ENCODE measurements around the gene ITGB2.

- TF ChIP-seq CTCF (conservative IDR thresholded peaks at IDR 0.05; ENCODE audit: low read depth, low read length) (no peak), EZH2phosphoT487 (IDR thresholded peaks at IDR 0.05; ENCODE audit: borderline replicate concordance, low read length) (no peak)
Measured at GRCh38 chr21:44935533-44935927, 14.8 kb upstream of the ITGB2 start.
